HPDE6-E6E7 (cell line): ENCODE results near the gene CHD6.
A peak's percentile ranks its signal among the peaks of the same experiment; 100 is the strongest.
"Not testable (repeated sequence)": the region's sequence is repeated elsewhere in the genome, so short reads cannot be mapped to it uniquely, and the experiment has no call there.

Source experiments
- DNase-seq: peaks from one replicate; pipeline ENCODE4 v3.0.0; 2011; ENCODE audit warnings: missing footprints; ENCODE audit errors: extremely low spot score

Gene CHD6

DNA sequence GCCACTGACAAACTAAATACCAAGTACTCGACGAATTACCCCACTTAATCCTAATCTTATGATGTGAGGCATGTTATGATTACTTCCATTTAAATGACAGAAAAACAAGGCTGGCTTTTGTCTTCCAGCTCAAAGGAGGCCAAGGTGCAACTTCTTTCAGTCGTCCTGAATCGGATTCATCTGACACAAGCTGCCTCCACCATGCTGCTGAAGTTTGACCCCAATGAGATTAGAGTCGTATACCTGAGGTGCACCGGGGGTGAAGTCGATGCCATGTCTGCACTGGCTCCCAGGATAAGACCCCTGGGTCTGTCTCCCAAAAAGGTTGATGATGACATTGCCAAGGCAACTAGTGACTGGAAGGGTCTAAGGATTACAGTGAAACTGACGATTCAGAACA is 71.0 kb downstream of the CHD6 start:
- DNase-seq: no peak

DNA sequence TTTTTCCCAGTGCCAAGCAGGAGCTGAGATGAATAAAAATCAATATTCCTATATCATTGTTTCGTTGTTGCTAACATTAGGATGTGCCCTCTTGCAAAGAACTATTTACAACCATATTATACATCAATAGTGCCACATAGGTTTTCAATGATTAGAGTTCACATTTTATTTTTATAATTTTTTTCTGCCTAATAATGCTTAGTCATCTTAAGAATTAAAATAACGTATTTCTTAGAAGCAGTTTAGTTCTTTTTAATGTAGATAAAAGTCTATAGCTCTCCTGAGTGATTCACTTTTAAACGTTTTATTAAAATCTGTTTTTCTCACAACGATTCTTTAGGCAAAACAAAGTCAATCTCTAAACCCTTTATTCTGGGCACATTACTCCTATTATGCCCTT is 71.6 kb downstream of the CHD6 start:
- DNase-seq: no peak

DNA sequence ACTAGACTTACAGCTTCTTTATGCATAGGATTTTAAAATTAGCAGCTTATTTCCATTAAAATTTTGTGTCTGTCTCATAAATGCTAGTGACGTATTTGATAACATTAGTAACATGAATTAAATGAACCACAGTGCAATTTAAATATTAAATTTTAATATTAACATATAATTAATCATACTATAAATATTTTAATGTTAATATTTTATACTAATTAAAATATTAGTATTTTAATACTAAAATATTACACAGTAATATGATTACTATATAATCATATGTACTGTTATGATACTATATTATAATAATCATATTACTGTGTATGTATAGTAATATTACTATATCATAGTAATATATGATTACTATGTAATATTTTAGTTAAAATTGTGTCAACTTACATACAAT is 73.7 kb downstream of the CHD6 start:
- DNase-seq: no peak

DNA sequence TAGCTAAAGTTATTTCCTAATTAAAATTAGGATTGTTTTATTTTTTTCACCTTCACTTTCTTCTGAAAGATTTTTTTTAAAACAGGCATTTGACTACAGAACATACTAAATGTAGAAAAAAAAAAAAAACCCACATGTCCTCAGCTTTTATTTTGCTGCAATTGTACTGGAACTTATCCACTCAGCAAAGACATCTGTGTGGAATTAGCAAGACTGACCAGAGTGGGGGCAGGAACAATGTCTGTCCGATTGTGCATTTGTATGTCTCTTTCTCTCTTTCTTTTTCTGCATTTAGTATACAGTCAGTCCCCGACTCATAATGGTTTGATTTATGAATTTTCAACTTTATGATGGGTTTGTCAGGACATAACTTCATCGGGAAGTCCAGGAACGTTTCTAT is 77.3 kb downstream of the CHD6 start:
- no peak for DNase-seq

DNA sequence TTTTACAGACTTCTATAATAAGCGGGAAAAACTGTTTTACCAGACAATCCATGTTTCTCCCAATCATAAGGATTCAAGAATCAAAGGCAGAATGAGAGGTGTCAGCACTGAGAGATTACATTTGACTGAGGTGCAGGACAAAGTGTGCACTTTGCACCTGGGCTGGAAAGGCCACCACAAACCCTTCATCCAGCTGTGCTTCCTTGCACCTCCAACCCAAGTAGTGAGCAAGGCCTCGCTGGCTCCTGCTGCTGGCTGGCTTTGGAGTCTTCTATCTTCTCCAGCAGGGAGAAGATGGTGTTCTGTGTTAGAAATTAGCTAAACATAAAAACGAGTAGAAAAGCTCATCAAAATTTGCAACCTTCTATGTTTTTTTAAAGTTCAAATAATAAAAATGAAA is 77.7 kb downstream of the CHD6 start:
- no peak for DNase-seq

DNA sequence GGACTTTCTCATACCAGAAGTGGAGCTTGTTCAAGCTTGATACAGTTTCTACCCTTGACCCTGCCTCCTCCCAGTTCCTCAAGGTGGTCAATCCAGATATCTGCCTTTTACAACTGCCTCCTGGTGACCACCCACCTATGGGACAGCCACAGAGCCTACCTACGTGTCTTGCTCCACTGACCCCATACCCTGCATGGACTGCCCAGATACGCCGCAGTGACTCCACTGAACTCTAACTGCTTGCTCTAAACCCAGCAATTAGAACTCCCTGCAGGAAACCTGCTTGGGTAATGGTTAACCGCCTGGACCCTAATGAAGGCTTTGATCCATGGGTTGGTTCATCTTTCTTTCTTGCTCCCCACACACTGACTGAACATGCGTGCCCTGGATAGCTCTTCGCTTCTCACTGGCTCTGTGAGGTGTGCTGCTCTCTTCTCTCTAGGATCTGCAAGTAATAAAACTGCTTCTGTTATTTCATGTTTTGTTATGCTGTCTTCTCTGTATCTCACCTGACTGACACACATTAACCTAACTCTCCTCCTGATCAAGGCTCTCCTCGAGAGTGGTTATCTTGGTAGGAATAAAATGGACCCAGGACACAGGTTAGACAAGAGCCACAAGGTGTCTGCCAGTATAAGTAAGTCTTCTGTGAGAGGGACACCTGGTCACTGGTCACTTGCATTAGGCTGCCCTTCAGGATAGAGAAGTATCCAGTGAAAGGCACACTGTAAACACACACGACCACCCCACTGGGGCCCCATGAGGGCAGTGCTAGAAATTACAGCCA is 79.2 kb downstream of the CHD6 start:
- no peak for DNase-seq

DNA sequence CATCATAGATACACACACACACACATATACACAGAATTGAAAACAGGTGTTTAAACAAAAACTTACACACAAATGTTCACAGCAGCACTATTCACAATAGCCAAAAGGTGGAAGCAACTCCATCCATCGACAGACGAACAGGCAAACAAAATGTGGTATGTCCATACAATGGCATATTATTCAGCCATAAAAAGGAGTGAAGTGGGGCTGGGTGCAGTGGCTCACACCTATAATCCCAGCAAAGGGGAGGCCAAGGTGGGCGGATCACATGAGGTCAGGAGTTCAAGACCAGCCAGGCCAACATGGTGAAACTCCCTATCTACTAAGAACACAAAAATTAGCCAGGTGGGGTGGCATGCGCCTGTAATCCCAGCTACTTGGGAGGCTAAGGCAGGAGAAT is 80.3 kb downstream of the CHD6 start:
- no peak for DNase-seq

DNA sequence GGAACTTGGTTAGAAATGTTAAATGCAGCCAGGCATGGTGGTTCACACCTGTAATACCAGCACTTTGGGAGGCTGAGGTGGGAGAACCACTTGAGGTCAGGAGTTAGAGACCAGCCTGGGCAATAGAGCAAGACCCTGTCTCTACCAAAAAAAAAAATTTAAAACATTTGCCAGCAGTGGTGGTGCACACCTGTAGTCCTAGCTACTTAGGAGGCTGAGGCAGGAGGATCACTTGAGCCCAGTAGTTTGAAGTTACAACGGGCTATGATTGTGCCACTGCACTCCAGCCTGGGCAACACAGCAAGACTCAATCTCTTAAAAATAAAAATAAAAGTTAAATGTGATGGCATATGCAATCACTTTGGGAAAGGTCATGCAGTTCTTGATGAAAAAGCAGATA is 82.6 kb downstream of the CHD6 start:
- DNase-seq: not testable (repeated sequence)

DNA sequence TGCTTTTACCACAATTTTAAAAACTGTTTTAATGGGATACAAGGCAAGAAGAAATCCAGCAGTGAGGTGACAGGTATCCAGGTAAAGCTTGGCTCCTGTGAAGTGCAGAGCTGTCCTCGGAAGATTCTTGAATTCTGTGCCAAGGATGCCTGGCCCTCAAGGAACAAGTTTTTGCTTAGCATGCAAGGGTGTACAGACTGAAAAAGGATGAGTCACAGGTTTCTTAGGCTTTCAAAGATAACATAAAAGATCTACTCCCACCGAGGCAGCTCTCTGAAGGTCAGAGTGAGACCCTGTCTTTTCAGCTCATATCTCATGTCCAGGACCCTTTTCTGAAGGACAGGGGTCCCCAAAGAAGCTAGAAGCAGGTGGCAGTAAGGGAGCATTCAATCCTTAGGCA is 83.3 kb downstream of the CHD6 start:
- DNase-seq: no peak

DNA sequence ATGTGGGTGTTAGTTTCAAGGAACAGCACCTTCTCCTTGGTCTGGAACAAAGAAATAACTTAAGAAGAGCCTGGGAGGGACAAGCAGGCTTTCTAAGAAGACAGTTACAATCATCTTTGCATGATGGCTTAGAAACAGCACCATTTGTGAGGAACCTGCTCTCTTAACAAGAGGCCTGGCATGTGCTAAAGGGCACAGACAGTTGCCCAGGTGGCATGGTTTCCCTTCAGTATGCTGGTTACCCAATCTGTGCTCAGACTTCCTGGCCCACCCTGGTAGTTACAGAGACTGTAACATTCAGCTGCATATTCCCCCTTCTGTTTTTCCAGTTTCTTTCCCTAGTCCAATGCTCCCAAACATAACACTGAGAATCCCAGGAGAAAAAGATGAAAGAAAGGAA is 84.0 kb downstream of the CHD6 start:
- DNase-seq: no peak

DNA sequence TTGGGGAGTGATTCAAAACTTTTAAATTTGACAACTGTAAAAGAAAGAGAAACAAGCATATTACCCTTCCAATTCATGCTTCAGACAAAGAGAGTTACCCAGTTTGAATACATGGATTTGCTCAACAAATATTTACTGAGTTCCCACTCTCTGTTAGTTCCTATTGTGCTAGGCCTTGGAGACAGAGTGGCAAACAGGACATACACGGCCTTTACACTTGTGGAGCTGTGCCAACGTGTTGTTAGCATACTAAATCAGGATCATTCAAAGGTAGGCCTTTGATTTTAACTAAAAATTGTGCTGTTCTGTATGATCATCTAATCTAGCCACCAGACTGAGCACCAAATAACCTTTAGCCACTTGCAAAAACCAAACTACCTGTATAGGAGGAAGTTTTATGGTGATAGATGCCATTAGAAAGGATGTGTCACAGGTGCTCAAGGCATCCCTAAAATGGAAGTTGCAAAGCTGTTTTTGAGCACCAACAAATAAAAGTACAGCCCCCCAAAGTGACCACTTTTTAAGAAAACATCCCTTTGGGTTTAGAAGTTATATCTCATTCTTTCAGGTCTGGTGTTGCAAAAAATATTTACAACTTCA is 84.5 kb downstream of the CHD6 start:
- DNase-seq: no peak

DNA sequence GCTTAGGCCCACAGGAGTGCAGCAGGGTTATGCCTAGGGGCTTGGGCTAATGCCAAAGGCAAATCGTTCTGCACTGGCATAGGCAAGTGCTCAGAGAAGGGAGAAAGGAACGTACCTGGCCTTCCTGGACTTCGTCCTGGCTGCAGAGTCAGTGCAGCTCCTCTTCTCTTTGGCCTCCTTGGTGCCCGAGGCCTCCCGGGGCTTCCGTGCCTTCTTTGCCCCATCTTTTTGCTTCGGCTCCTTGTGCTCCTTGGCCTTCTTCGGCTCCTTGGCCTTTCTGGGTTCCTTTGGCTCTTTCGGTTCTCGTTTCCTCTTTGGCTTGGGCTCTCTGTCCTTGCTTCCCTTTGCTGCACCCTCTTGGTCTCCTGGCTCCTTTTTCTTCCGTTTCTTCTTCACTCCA is 85.2 kb downstream of the CHD6 start:
- DNase-seq: no peak

DNA sequence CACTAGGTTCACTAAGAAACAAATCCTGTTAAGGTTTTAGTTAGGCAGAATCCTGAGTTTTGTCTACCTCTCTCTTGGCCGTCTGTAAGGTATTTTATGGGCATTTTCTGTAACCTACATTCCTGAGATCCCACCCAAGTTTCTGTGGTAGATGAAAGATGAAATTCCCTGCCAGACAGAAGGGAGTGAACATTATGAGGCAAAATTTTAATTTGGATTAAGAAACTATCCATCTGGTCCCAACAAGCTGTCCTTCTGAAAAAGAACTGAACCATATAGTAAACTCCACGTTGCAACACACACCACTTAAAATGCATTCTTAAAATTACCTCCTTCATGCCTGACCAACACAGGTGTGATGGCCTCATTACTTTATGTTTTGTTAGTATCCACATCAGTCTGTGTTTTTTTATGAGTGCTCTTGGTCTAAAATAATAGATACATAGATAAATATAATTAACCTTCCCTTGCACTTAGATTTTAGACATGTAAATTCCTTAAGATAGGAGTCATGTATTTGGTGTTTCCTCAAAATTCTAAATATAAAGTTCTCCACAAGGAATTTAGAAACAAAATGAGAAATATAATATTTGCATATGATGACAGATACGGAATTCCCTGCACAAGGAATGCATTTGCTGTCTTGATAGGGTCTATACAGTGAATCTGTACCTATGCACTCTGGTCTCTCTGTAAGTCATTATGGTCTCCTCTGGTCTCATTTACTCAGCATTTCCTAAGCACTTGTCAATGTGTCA is 86.5 kb downstream of the CHD6 start:
- no peak for DNase-seq

DNA sequence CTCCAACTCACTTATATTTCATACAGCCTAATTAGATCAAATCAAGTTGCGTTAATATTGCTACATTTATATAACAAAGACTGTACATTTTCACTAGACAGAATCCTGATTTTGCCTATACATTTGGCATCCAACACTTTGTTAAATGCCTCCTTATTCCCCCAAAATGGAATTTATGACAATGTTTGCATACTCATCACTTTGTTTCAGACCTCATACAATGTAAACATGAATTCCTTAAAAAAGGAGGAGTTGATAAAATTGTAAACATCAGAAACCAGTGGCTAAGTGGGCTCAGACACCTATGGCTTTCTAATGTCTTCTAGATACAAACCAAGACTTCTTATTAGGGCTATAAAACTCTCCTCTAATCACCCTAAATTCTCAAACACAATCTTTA is 87.3 kb downstream of the CHD6 start:
- DNase-seq: no peak

DNA sequence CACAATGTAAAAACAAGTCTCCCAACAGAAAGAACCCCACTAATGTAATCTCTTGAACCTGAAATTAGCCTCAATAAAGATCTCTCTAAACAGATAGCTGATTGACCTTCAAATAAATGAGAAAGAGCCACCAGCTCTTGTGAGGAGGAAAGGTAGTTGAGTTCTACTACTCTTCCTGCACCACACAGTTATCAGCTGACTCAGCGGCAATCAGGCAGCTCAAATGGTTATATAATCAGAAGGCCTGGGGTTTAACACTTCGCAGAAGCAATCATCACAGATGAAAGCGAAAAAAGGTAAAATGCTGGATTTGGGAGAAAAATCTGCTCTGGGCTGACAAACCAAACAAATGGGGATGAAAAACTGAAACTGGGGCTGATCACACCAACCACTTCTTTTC is 91.8 kb downstream of the CHD6 start:
- no peak for DNase-seq

DNA sequence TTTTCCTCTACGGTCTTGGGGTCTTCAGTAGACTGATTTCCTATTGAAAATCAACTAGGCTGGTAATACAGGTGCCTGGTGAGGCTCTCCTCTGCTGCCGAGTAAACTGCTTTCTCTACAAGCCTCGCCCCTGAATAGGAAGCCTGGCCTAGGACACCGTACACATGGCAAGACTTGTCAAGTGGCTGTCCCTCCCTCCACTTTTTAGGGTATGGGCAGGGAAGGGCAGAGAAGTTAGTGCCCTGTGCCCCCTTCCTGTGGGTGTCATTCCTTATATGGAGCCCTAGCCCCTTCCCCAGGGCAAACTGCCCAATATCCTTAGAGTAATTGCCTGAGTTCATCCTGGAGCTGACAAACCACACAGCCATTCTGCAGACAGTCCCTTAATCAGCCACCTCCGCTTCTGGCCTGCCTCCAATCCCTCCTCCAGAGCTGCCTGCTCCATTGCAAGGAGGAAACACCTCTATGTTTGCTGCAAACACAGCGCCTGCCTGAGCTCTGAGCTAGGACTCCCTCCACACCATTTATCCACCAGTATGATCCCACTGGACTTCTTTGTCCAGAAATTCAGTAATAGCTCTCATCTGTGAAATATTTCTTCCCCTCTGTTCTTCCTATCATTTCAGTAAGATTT is 93.1 kb downstream of the CHD6 start:
- peak; percentile 41 for DNase-seq

DNA sequence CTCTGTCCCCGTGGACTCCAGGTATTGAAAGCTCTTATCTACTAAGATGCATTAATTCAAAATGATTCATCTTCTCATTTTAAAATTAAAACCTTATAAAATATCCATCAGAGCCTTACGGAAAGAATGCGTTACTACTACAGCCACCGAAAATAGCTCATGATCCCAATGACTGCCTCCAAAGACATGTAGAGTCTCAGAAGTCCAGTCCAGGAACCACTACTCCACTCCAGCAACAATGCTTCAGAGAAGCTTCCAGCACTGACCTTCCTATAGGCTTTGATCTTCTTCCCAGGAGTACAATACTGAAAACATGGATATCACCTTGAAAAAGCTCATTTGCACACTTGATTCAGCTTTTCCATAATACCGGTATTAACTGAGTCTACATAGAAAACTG is 94.3 kb downstream of the CHD6 start:
- no peak for DNase-seq

DNA sequence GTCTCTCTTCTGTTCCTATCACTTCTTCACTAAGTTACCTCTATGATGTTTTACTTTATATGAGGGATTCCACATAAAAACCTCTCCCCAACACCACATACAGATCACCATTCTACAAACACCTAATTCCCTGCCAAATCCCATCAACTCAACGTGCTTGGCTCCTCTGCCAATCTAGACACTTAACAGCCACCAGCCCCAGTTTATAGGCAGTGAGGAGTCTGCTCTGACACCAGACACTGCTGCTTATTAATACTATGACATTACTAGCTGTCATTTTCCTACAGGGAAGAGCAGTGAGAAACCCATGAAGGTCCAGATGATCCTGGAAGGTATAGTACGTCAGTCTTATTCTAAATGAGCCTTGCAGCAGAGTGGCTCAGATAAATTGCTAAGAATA is 104.3 kb downstream of the CHD6 start:
- no peak for DNase-seq

DNA sequence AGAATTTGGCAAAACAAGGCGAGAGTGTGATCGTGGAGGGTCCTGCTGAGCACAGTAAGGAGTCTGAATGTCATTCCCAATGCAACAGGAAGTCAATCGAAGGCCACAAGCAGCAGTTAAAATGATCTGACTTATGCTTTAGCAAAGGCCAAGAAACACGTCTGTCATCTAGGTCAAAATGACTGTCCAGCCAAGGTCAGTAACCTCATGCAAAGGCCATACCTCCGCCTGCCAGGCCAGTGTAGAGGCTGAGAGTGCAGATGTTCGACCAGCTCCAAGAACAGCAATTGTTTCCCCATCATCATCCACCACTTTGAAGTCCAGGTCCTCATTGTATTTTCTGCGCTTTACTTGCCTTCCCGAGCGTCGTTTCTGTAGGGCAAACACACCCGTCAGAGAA is 105.6 kb downstream of the CHD6 start:
- no peak for DNase-seq

DNA sequence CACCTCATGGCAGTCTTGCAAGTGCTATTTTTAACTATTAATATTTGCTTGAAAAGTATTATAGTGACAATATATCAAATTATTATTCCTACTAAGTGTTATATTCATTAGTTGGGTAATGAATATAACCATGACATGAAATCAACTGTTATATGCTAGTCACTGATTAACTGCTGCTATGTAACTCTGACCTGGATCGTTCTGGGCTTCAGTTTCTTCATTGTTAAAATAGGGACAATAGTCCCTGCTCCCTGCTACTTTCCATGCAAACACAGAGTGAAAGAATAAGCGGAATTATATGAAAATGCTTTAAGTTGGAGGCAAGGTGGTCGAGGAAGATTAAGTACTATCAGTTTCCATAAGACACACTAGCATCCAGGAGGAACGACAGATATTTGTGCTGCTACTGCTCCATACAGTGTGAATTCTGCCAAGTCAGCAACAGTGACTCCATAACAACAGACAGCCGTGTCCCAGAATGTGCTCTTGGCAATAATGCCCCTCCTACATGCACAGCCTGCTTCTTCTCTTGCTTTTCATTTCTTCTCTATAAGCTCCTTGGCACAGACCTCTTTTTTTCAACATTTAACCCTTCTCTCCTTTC is 107.2 kb downstream of the CHD6 start:
- no peak for DNase-seq

DNA sequence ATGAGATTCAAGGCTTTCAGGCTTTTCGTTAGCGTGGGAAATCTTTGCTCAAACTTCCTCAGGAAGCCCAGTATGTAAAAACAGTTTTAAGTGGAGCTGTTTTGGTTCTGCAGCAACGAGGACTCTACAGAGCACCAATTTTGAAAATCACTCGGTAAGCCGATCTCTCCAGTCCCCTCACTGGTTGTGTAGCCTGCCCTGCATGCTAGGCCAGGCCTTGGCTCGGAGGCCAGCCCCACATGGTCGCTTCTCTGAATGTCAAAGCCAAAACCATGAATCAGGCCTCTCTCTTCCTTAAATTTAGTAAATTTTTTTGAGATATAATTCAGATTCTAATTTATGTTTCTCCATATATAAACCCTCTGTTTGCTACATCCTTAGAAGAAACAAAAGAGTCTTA is 108.0 kb downstream of the CHD6 start:
- no peak for DNase-seq
